Smooth muscle cell (in vitro differentiated cells): ENCODE measurements around the gene ZDHHC7. TPM values are rescaled to one million over a fixed set of nuclear protein-coding genes. Genes with fewer than 3 reads are reported as not detected.
A peak's percentile ranks its signal among the peaks of the same experiment; 100 is the strongest.

Source experiments
- DNase-seq: peaks from one replicate; lab custom pipeline; 2025; ENCODE audit not compliant: unreplicated experiment; lab: John Stamatoyannopoulos, UW
- H2AFZ ChIP-seq: fragments of 200-600 bp; sonication (generic); 2 replicates; pipeline ENCODE4 v1.6.0; 2016; ENCODE audit warnings: antibody characterized with exemption, low read depth, mild to moderate bottlenecking
- H3F3A ChIP-seq: fragments of 200-600 bp; sonication (generic); 2 replicates; pipeline ENCODE4 v1.6.0; 2017; ENCODE audit warnings: antibody characterized with exemption, low read depth
- H3K27ac ChIP-seq: fragments of 200-600 bp; sonication (generic); 2 replicates; pipeline ENCODE4 v1.5.1; 2016; ENCODE audit warnings: low read depth, mild to moderate bottlenecking
- H3K27me3 ChIP-seq: fragments of 200-600 bp; sonication (generic); 2 replicates; pipeline ENCODE4 v1.6.1; 2016; ENCODE audit warnings: low read depth, mild to moderate bottlenecking
- H3K36me3 ChIP-seq: fragments of 200-600 bp; sonication (generic); 2 replicates; pipeline ENCODE4 v1.5.1; 2016; ENCODE audit warnings: low read depth
- H3K4me1 ChIP-seq: fragments of 200-600 bp; sonication (generic); 2 replicates; pipeline ENCODE4 v1.5.1; 2016; ENCODE audit warnings: low read depth
- H3K4me2 ChIP-seq: fragments of 200-600 bp; sonication (generic); 2 replicates; pipeline ENCODE4 v1.6.0; 2016; ENCODE audit warnings: mild to moderate bottlenecking
- H3K4me3 ChIP-seq: fragments of 200-600 bp; sonication (generic); 2 replicates; pipeline ENCODE4 v1.5.1; 2016; ENCODE audit warnings: mild to moderate bottlenecking
- H3K79me2 ChIP-seq: fragments of 200-600 bp; sonication (generic); 2 replicates; pipeline ENCODE4 v1.6.0; 2016; ENCODE audit warnings: low read depth, mild to moderate bottlenecking
- H3K9ac ChIP-seq: fragments of 200-600 bp; sonication (generic); 2 replicates; pipeline ENCODE4 v1.6.0; 2016; ENCODE audit warnings: low read depth
- H3K9me3 ChIP-seq: fragments of 200-600 bp; sonication (generic); replicated peaks from 2 replicates; pipeline ENCODE4 v1.5.1; 2016; ENCODE audit warnings: low read depth
- H4K20me1 ChIP-seq: fragments of 200-600 bp; sonication (generic); 2 replicates; pipeline ENCODE4 v1.6.0; 2016; ENCODE audit warnings: low read depth
- WGBS: methylation state at CpG from one replicate; pipeline ENCODE4 v1.1.7; 2016; ENCODE audit warnings: low lambda C conversion rate; 5-methylcytosine and 5-hydroxymethylcytosine counted together
- polyA plus RNA-seq: library from polyadenylated mRNA; unstranded; fragments of >200 nt; fragmentation: Nextera tagmentation; extraction: Ambion mirVana; gene quantifications from 2 replicates; pipeline ENCODE4 v1.2.1, GENCODE V29; 2016
- total RNA-seq: library from RNA; depleted of rRNA; stranded (reverse); fragments of >200 nt; gene quantifications from 2 replicates; pipeline ENCODE4 v1.2.3, GENCODE V29; 2014
- TF ChIP-seq, protein P1 (sequence below): fragments of 200-600 bp; sonication (generic); IDR thresholded peaks from 2 replicates; pipeline ENCODE4 v1.5.1; 2017; ENCODE audit warnings: borderline replicate concordance, mild to moderate bottlenecking, antibody characterized with exemption; ENCODE audit not compliant: insufficient read depth, poor library complexity, severe bottlenecking

Gene ZDHHC7
- total and polyA plus RNA-seq, 2 experiments from 2014 or later = 31.9 to 39.1 TPM

DNA sequence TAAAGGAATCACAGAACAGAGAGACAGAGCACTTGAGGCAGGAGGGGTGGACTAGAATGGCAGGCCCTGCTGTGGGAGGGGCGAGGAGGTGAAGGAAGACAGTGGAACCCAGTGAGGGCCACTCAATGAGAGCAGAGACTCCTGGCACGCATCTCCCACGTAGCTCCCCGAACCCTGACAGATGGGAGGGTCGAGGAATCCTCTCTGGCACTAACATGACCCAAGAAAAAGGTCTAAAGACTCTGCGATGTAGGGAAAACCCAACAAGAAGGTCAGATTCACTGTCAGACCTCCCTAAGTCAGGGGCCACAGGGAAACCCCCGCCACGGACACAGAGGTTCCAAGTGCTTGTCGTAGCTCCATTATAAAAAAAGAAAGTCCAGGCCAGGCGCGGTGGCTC lies 15.0 kb downstream of the ZDHHC7 start:
- TF ChIP-seq, protein P1, sequence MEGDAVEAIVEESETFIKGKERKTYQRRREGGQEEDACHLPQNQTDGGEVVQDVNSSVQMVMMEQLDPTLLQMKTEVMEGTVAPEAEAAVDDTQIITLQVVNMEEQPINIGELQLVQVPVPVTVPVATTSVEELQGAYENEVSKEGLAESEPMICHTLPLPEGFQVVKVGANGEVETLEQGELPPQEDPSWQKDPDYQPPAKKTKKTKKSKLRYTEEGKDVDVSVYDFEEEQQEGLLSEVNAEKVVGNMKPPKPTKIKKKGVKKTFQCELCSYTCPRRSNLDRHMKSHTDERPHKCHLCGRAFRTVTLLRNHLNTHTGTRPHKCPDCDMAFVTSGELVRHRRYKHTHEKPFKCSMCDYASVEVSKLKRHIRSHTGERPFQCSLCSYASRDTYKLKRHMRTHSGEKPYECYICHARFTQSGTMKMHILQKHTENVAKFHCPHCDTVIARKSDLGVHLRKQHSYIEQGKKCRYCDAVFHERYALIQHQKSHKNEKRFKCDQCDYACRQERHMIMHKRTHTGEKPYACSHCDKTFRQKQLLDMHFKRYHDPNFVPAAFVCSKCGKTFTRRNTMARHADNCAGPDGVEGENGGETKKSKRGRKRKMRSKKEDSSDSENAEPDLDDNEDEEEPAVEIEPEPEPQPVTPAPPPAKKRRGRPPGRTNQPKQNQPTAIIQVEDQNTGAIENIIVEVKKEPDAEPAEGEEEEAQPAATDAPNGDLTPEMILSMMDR = no peak
- Histone ChIP-seq H3K4me2 (no peak overlapping the region), H3F3A (peaks cover 27% of the 10 kb centered on the region), H3K27ac (peak overlapping the region; percentile 99), H3K79me2 (peaks cover 88% of the 10 kb centered on the region), H3K4me1 (peaks cover 5% of the 10 kb centered on the region), H3K9me3 (no peaks in the 10 kb centered on the region), H3K4me3 (no peak overlapping the region), H3K27me3 (no peaks in the 10 kb centered on the region), H2AFZ (no peak overlapping the region), H4K20me1 (peaks cover 64% of the 10 kb centered on the region), H3K36me3 (no peaks in the 10 kb centered on the region), H3K9ac (no peak overlapping the region)
- 98% methylated on average over 11 of the region's 11 CpGs for WGBS
- no peak for DNase-seq

DNA sequence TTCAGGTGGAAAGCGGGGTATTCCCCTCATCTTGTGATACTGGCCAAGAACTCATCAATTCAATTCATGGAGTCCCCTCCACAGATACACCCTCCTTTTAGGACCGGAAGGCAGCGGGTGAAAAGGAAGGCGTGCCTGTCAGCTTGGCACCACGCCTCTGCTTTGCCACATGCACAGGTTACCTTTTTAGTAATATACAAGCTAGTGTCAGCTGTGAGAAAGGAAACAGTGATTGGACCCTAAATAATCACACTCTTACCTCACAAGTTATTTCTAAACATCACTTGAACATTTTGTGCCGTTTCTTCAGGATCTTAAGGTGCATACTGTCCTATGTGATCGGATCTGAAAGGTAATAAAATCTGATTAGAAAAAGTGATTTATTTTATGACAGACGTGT lies 15.7 kb downstream of the ZDHHC7 start:
- Histone ChIP-seq H3K4me1 (peaks cover 5% of the 10 kb centered on the region), H3K4me2 (peak overlapping the region; percentile 54), H2AFZ (no peak overlapping the region), H4K20me1 (peaks cover 63% of the 10 kb centered on the region), H3F3A (peaks cover 22% of the 10 kb centered on the region), H3K79me2 (peaks cover 87% of the 10 kb centered on the region), H3K9ac (no peak overlapping the region), H3K27ac (peak overlapping the region; percentile 99), H3K36me3 (no peaks in the 10 kb centered on the region), H3K4me3 (no peak overlapping the region), H3K9me3 (no peaks in the 10 kb centered on the region), H3K27me3 (no peaks in the 10 kb centered on the region)
- TF ChIP-seq, protein P1 = no peak
- WGBS = 97% methylated on average over 8 of the region's 8 CpGs
- no peak for DNase-seq

DNA sequence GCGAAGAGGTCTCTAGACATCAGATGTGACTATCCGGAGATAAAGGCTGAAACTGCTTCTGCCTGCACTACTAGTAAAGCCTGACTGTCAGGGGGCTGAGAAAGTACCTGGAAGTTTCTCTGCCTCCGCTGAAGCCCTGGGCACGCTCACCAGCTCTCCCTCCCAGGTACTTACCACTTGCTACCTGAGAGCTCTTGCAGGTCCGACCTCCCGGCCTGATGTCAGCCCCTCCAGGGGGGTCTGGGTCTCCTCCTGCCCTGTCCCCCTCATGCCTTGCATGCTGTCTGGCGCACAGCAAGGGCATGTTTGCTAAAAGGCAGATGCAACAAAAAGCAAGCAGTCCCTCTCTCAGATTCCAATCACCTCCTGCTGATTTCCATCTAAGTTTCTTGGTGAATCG lies 17.4 kb downstream of the ZDHHC7 start:
- Histone ChIP-seq H3K9me3 (no peaks in the 10 kb centered on the region), H3K4me3 (no peak overlapping the region), H3K79me2 (peaks cover 76% of the 10 kb centered on the region), H2AFZ (no peak overlapping the region), H3K36me3 (no peaks in the 10 kb centered on the region), H3K27ac (peak overlapping the region; percentile 99), H3K27me3 (no peaks in the 10 kb centered on the region), H3K4me2 (no peak overlapping the region), H3K9ac (peak overlapping the region; percentile 92), H3F3A (peaks cover 22% of the 10 kb centered on the region), H3K4me1 (peaks cover 5% of the 10 kb centered on the region), H4K20me1 (peaks cover 62% of the 10 kb centered on the region)
- 92% methylated on average over 8 of the region's 8 CpGs for WGBS
- DNase-seq = no peak
- TF ChIP-seq, protein P1 = no peak

DNA sequence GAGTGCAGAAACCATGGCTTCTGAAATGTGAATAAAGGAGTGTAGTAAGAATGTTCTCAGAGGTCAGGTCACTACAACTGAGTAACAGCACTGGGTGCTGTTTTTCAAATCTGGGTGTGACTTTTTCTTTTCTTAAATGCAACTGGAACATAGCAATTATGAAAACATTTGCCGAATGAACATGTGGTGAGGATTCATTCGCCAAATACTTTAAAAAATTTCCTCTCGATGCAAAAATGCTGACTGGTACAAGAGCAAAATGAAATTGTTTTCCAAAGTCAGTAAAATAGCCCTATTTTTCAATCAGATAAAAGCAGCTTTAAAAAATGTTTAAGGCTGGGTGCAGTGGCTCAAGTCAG lies 18.6 kb downstream of the ZDHHC7 start:
- no peak overlapping the region for H3K27ac ChIP-seq
- TF ChIP-seq, protein P1 = no peak
- no peak overlapping the region for H3K4me3 ChIP-seq
- H3K9ac ChIP-seq = no peak overlapping the region
- no peak for DNase-seq
- WGBS = 90% methylated on average over 3 of the region's 3 CpGs
- H3K4me1 ChIP-seq = peaks cover 5% of the 10 kb centered on the region
- no peaks in the 10 kb centered on the region for H3K36me3 ChIP-seq
- H3K27me3 ChIP-seq = no peaks in the 10 kb centered on the region
- H3K9me3 ChIP-seq = no peaks in the 10 kb centered on the region
- H3K4me2 ChIP-seq = no peak overlapping the region
- H3F3A ChIP-seq = peaks cover 22% of the 10 kb centered on the region
- H3K79me2 ChIP-seq = peaks cover 70% of the 10 kb centered on the region
- peaks cover 66% of the 10 kb centered on the region for H4K20me1 ChIP-seq
- no peak overlapping the region for H2AFZ ChIP-seq
